ENCODE results near the gene MCUR1. TPM values are rescaled to one million over a fixed set of nuclear protein-coding genes. Genes with fewer than 3 reads are reported as not detected.
A peak's percentile ranks its signal among the peaks of the same experiment; 100 is the strongest.
"Not testable (repeated sequence)": the region's sequence is repeated elsewhere in the genome, so short reads cannot be mapped to it uniquely, and the experiment has no call there.

The MCUR1 gene
- total RNA-seq, 2 donors from 2014 or later, result 23.4 to 42.9 TPM

DNA sequence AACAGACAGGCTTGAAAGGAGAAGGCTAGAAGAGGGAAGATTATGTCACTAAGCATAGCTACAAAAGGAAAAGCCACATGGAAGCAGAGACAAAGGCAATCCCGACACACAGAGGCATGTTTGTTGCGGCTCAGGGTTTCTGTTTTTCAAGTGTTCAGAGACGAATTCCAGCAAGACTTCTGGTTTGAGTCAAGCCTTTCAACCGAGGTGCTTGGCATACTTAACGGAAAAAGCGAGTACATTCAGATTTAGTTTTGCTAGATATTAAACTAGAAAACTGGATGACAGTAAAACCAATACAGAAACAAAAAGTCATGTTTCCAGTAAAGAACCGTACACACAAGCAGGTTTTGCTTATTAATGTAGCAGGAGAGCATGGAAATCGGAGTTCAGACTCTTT is 27.2 kb downstream of the MCUR1 start:
- ATAC-seq (no peak), DNase-seq (ENCODE audit: low spot score) (no peak)
- Mint-ChIP-seq H3K9me3 (no peaks in the 10 kb centered on the region), H3K27ac (no peak overlapping the region), H3K36me3 (peaks cover 18% of the 10 kb centered on the region), H3K4me3 (peak overlapping the region; percentile 18), H3K4me1 (ENCODE audit: low read depth in 2 of 2) (no peaks in the 10 kb centered on the region), H3K27me3 (no peaks in the 10 kb centered on the region)

DNA sequence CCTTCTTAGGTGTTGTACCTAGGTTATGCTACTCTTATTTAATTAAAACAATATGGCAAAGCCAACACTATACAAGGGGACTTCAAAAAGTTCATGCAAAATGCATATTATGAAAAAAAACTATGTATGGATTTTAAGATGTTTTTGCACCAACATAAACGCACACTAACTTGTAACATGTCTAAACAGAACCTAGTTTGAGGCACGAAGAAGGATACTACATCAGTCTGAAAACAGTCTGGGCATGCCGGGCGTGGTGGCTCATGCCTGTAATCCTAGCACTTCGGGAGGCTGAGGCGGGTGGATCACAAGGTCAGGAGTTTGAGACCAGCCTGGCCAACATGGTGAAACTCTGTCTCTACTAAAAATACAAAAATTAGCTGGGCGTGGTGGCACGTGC is 34.2 kb downstream of the MCUR1 start:
- not testable (repeated sequence) for DNase-seq (ENCODE audit: low spot score); H3K36me3 Mint-ChIP-seq; H3K4me1 Mint-ChIP-seq (ENCODE audit: low read depth in 2 of 2)

DNA sequence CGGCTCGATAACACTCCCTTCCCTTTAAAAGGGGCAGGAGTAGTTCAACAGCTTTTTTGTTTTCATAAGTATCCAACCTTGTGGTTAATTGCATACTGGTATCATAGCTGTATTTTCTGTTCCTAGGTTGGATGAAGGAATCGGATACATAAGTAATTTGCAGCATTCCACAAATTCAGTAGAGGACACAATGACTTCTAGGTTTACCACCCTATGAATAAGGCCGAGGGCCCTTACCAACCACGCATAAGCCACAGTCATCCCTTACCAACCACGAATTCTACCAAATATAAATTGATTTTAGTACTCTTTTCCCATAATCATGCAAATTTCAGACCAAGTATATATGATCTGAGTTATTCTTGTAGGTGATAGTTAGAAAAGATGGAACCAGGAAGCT is 36.3 kb downstream of the MCUR1 start:
- ATAC-seq, result no peak
- no peaks in the 10 kb centered on the region for H3K4me1 Mint-ChIP-seq (ENCODE audit: low read depth in 2 of 2)
- no peak for DNase-seq (ENCODE audit: low spot score)
- H3K9me3 Mint-ChIP-seq, result no peaks in the 10 kb centered on the region
- no peak overlapping the region for H3K4me3 Mint-ChIP-seq
- no peaks in the 10 kb centered on the region for H3K27me3 Mint-ChIP-seq
- H3K27ac Mint-ChIP-seq, result no peak overlapping the region
- no peaks in the 10 kb centered on the region for H3K36me3 Mint-ChIP-seq

More for the DNA sequence above, 34.2 kb downstream of the MCUR1 start:
- H3K27me3 Mint-ChIP-seq, H3K27ac Mint-ChIP-seq, H3K9me3 Mint-ChIP-seq, H3K4me3 Mint-ChIP-seq, ATAC-seq: not testable (repeated sequence)

DNA sequence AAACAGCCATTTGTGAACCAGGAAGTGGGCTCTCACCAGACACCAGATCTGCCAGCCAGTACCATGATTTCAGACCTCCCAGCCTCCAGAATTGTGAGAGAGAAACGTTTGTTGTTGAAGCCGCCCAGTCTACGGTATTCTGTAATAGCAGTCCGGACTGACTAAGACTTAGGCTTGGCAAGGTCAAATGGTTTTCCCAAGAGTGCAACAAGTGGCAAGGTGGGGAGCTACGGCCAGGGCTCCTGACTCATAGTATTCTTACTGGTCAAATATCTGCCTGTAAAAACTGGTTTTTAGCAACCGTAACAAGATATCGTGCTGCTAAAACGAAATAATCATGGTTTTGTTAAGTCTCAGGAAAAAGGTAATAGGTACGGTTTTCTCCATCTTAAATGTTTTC is 37.8 kb downstream of the MCUR1 start:
- DNase-seq (ENCODE audit: low spot score) (no peak), ATAC-seq (no peak)
- Mint-ChIP-seq H3K27ac (no peak overlapping the region), H3K4me3 (no peak overlapping the region), H3K4me1 (ENCODE audit: low read depth in 2 of 2) (no peaks in the 10 kb centered on the region), H3K9me3 (no peaks in the 10 kb centered on the region), H3K36me3 (no peaks in the 10 kb centered on the region), H3K27me3 (no peaks in the 10 kb centered on the region)

DNA sequence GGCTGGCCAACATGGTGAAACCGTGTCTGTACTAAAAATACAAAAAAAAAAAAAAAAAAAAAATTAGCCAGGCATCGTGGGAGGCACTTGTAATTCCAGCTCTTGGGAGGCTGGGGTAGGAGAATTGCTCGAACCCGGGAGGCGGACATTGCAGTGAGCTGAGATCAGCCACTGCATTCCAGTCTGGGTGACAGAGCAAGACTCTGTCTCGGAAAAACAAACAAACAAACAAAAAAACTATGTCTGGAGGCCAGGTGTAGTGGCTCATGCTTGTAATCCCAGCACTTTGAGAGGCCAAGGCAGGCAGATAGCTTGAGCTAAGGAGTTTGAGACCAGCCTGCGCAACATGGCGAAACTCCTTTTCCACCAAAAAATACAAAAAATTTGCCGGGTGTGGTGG is 38.9 kb downstream of the MCUR1 start:
- not testable (repeated sequence) for H3K4me3 Mint-ChIP-seq; H3K27ac Mint-ChIP-seq; H3K36me3 Mint-ChIP-seq; H3K27me3 Mint-ChIP-seq; ATAC-seq; DNase-seq (ENCODE audit: low spot score); H3K9me3 Mint-ChIP-seq; H3K4me1 Mint-ChIP-seq (ENCODE audit: low read depth in 2 of 2)

DNA sequence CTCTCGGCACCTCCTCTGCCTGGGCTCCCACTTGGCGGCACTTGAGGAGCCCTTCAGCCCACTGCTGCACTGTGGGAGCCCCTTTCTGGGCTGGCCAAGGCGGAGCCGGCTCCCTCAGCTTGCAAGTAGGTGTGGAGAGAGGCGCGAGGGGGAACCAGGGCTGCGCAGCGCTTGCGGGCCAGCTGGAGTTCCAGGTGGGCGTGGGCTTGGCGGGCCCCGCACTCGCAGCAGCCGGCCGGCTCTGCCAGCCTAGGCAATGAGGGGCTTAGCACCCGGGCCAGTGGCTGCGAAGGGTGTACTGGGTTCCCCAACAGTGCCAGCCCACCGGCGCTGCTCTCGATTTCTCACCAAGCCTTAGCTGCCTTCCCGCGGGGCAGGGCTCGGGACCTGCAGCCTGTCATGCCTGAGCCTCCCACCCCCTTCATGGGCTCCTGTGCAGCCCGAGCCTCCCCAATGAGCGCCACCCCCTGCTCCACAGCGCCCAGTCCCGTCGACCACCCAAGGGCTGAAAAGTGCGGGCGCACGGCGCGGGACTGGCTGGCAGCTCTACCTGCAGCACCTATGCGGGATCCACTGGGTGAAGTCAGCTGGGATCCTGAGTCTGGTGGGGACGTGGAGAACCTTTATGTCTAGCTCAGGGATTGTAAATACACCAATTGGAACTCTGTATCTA is 41.9 kb downstream of the MCUR1 start:
- not testable (repeated sequence) for H3K4me1 Mint-ChIP-seq (ENCODE audit: low read depth in 2 of 2); H3K36me3 Mint-ChIP-seq; H3K27ac Mint-ChIP-seq; H3K4me3 Mint-ChIP-seq; H3K27me3 Mint-ChIP-seq; DNase-seq (ENCODE audit: low spot score); H3K9me3 Mint-ChIP-seq; ATAC-seq

DNA sequence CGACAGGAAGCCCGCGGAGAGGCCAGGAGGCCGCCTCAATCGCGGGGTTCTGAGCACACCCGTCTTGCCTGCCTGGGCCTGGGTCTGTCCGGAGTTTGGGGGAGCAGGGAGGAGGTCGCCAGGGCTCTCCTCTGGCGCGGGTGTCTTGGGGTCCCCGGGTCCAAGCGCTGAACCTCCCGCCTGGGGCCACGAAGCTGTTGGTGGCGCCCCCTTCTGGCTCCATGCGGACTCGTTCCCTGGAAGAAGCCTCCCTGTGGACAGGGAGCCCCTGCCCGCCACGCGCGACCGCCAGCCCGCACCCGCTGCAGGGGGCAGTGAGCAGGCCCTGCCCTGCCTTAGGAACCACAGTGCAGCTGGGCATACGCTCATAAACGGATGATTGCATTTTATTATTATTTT is 44.7 kb downstream of the MCUR1 start:
- peaks cover 20% of the 10 kb centered on the region in 2 donors for H3K4me1 Mint-ChIP-seq (ENCODE audit: low read depth in 2 of 2)
- H3K4me3 Mint-ChIP-seq, result no peak overlapping the region
- H3K9me3 Mint-ChIP-seq, result no peaks in the 10 kb centered on the region
- H3K27me3 Mint-ChIP-seq, result peaks cover 0 to 6% of the 10 kb centered on the region in 2 donors
- DNase-seq (ENCODE audit: low spot score) (no peak), ATAC-seq (no peak)
- H3K27ac Mint-ChIP-seq, result no peak overlapping the region
- H3K36me3 Mint-ChIP-seq, result no peaks in the 10 kb centered on the region

DNA sequence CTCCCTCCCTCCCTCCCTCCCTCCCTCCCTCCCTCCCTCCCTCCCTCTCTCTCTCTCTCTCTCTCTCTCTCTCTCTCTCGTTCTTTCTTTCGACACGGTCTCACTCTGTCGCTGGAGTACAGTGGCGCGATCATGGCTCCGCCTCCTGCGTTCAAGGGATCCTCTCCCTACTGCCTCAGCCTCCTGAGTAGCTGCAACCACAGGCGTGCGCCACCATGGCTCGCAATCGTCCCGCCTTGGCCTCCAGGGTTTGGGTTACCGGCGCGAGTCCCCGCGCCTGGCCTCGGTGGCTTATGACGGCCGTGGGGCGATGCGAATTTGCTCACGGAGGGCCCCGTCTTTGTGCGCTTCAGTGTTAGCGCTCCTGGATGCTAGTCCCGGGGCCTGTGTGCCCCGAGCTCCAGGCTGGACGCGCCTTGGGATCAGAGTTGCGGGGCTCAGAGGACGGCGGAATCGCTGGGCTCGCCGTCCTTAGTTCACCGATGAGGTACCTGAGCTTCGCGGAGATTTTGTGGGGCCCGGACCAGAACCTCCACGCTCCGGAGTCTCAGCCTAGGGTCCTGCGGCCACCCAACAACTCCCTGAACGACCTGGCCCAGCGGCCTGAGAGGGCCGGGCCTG is 45.2 kb downstream of the MCUR1 start:
- peaks cover 20% of the 10 kb centered on the region in 2 donors for H3K4me1 Mint-ChIP-seq (ENCODE audit: low read depth in 2 of 2)
- DNase-seq (ENCODE audit: low spot score) (no peak), ATAC-seq (no peak)
- H3K9me3 Mint-ChIP-seq, result no peaks in the 10 kb centered on the region
- peaks cover 0 to 6% of the 10 kb centered on the region in 2 donors for H3K27me3 Mint-ChIP-seq
- H3K36me3 Mint-ChIP-seq, result no peaks in the 10 kb centered on the region
- H3K4me3 Mint-ChIP-seq, result no peak overlapping the region
- no peak overlapping the region for H3K27ac Mint-ChIP-seq

DNA sequence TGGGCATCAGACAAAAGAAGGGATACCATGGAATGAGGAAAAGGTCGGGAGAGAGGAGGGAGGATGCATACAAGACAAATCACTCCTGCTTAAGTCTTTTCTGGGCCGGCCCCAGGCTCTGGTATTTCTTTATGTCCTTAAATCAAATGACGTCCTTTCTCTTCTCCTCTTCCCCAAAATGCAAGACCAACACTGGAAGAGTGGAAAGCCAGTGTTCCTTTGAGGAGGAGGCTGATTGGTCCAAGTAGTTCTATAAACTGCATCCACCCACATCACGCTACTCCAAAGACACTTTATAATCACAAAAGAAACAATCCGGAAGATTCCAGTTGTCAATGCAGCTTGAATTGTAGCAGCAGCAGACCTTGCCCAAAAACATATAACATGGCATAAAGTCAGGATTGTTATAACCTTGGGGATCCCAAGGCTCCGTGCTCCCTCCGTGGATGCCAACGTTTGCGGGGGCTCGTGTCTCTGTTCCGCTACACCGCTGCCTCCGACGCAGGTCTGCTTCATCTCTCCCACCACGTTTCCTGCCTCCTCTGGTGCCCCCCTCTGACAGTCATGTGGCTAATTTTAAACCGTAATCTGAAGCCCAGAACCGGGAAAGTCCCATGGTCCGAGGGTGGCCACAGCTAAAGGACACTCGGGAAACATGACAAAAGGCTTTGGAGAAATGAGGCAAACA is 47.1 kb downstream of the MCUR1 start:
- Mint-ChIP-seq H3K27me3 (peaks cover 0 to 6% of the 10 kb centered on the region in 2 donors), H3K9me3 (no peaks in the 10 kb centered on the region), H3K36me3 (no peaks in the 10 kb centered on the region), H3K4me3 (peak overlapping the region; percentile 80), H3K4me1 (ENCODE audit: low read depth in 2 of 2) (peaks cover 35 to 37% of the 10 kb centered on the region in 2 donors), H3K27ac (peak overlapping the region; percentile 59 to 85)
- DNase-seq (ENCODE audit: low spot score) (peak; percentile 69), ATAC-seq (peak in 1 of 2 donors; percentile 36)

DNA sequence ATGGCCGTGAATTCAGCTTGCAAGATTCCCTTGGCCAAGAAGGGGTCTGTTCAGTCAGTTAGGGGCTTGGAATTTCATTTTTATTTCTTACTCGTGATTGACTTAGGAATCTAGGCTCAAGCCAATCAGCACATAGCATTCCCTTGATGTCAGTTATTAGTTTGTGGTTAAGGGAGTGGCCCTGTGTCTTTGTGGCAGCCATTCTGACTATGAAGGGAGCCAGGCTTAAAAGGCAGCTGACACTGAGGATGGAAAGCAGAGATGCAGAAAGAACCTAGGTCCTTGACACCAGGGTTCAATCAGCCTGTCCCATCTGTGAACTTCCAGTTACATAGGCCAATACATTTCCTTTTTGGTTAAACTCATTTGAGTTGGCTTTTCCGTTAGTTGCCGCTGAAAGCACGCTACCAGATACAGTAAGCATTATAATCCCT is 48.1 kb downstream of the MCUR1 start:
- Mint-ChIP-seq H3K4me1 (ENCODE audit: low read depth in 2 of 2) (peaks cover 42 to 48% of the 10 kb centered on the region in 2 donors), H3K36me3 (no peaks in the 10 kb centered on the region), H3K4me3 (no peak overlapping the region), H3K27me3 (peaks cover 0 to 6% of the 10 kb centered on the region in 2 donors), H3K27ac (no peak overlapping the region), H3K9me3 (no peaks in the 10 kb centered on the region)
- no peak for DNase-seq (ENCODE audit: low spot score)
- ATAC-seq, result no peak

DNA sequence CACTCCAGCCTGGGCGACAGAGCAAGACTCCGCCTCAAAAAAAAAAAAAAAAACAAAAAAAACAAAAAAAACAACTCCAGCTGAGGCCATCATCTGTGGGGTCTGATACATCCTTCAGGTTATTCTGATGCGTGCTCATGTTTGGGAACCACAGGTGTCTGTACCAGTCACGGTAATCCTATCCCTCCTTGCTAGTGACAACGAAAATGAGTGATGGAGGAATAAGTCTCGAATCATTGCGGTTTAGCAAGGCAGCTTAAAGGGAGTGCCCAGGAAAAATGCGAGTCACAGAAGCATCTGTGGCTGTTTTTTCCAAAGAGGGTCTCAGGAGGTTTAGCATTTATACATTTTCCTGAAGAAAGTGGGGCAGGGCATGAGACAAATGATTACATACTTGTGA is 48.8 kb downstream of the MCUR1 start:
- H3K4me1 Mint-ChIP-seq (ENCODE audit: low read depth in 2 of 2), result peaks cover 44 to 50% of the 10 kb centered on the region in 2 donors
- no peak overlapping the region for H3K27ac Mint-ChIP-seq
- no peaks in the 10 kb centered on the region for H3K36me3 Mint-ChIP-seq

DNA sequence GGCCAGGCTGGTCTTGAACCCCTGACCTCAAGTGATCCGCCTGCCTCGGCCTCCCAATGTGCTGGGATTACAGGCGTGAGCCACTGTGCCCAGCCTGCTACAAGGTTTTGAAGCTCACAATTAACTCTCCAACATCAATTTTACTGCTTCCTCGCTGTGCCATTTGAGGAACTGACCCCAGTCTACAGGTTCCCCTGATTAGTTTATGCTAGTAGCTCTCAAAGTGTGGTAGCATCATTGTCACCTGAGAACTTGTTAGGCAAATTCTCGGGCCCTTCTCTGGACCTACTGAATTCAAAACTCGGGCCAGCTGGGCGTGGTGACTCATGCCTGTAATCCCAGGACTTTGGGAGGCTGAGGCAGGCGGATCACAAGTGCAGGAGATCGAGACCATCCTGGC is 49.4 kb downstream of the MCUR1 start:
- no peak for ATAC-seq
- Mint-ChIP-seq H3K27ac (no peak overlapping the region), H3K27me3 (peaks cover 0 to 6% of the 10 kb centered on the region in 2 donors), H3K9me3 (no peaks in the 10 kb centered on the region), H3K4me3 (no peak overlapping the region), H3K4me1 (ENCODE audit: low read depth in 2 of 2) (peaks cover 47 to 51% of the 10 kb centered on the region in 2 donors), H3K36me3 (no peaks in the 10 kb centered on the region)
- DNase-seq (ENCODE audit: low spot score), result no peak

More for the DNA sequence above, 48.8 kb downstream of the MCUR1 start:
- DNase-seq (ENCODE audit: low spot score) (no peak), ATAC-seq (no peak)
- H3K4me3 Mint-ChIP-seq, result no peak overlapping the region
- no peaks in the 10 kb centered on the region for H3K9me3 Mint-ChIP-seq
- H3K27me3 Mint-ChIP-seq, result peaks cover 0 to 6% of the 10 kb centered on the region in 2 donors

DNA sequence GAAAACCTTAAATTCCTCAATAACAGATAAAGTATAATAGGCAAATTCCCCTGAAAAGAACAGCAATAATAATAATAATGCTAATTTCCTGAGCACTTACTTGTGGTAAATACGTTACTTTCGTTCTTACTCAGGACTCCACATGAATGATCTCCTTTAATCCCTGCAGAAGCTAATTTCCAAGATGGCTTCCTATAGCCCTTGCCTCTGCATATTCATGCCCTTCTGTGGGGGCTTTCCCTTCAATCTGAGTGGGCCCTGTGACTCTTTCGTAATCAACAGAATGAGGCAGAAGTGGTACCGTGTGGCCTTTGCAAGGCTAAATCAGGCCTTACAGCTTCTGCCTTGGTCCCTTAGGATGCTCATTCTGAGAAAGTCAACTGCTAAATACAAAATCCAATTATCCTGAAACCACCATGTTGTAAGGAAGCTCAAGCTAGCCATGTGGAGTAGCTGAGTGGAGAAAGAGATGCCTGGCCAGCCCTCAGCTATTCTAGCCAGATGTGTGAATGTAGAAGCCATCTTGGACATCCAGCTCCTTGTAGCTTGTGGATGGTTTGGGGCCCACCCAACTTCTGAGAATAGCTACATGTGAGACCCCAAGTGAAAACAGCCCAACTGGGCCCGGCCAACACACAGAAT is 50.5 kb downstream of the MCUR1 start:
- Mint-ChIP-seq H3K4me3 (peak overlapping the region; percentile 90), H3K27ac (peak overlapping the region; percentile 86 to 94), H3K36me3 (no peaks in the 10 kb centered on the region), H3K9me3 (no peaks in the 10 kb centered on the region), H3K27me3 (peaks cover 0 to 6% of the 10 kb centered on the region in 2 donors), H3K4me1 (ENCODE audit: low read depth in 2 of 2) (peaks cover 52 to 58% of the 10 kb centered on the region in 2 donors)
- peak; percentile 85 to 87 for ATAC-seq
- DNase-seq (ENCODE audit: low spot score), result peak; percentile 75
